Liver (tissue), 3 donors: Measurements from ENCODE around the gene EHD2.
"Not testable (repeated sequence)": the region's sequence is repeated elsewhere in the genome, so short reads cannot be mapped to it uniquely, and the experiment has no call there.

ENCODE experiments used
- FOXA1 ChIP-seq: IDR thresholded peaks from 2 replicates; pipeline ENCODE4 v1.6.1; 2016; ENCODE audit warnings: antibody characterized with exemption
- FOXA2 ChIP-seq: IDR thresholded peaks from 2 replicates; pipeline ENCODE4 v1.6.1; 2016; ENCODE audit warnings: antibody characterized with exemption
- GABPA ChIP-seq, 2 donors: IDR thresholded peaks in 1 of 2; conservative IDR thresholded peaks in 1 of 2; 2 replicates each; pipeline ENCODE4 v1.6.1; 2016; ENCODE audit warnings: antibody characterized with exemption in 2 of 2, mild to moderate bottlenecking in 1 of 2, moderate library complexity in 1 of 2
- HNF4A ChIP-seq, 2 donors: conservative IDR thresholded peaks; 2 replicates each; pipeline ENCODE4 v1.6.1; 2016; ENCODE audit warnings: antibody characterized with exemption in 2 of 2, mild to moderate bottlenecking in 2 of 2
- RAD21 ChIP-seq, 2 donors: IDR thresholded peaks; 2 replicates each; pipeline ENCODE4 v1.6.1; 2016; ENCODE audit warnings: antibody characterized with exemption in 2 of 2, mild to moderate bottlenecking in 2 of 2
- SP1 ChIP-seq: IDR thresholded peaks from 2 replicates; pipeline ENCODE4 v1.6.1; 2018; ENCODE audit warnings: antibody characterized with exemption, mild to moderate bottlenecking
- TAF1 ChIP-seq: conservative IDR thresholded peaks from 2 replicates; pipeline ENCODE4 v1.6.1; 2016; ENCODE audit warnings: antibody characterized with exemption, mild to moderate bottlenecking
- YY1 ChIP-seq: IDR thresholded peaks from 2 replicates; pipeline ENCODE4 v1.6.1; 2016; ENCODE audit warnings: antibody characterized with exemption, mild to moderate bottlenecking
- TF ChIP-seq, protein P1 (sequence below): fragments of 150-350 bp; IDR thresholded peaks from 2 replicates; pipeline ENCODE4 v1.5.1; 2017; ENCODE audit warnings: improper control_type of control experiment, low read depth, low read length; ENCODE audit not compliant: missing input control
- TF ChIP-seq, protein P2 (sequence below): IDR thresholded peaks from 2 replicates; pipeline ENCODE4 v1.6.1; 2016; ENCODE audit warnings: antibody characterized with exemption
- TF ChIP-seq, protein P3 (sequence below): IDR thresholded peaks from 2 replicates; pipeline ENCODE4 v1.6.1; 2016; ENCODE audit warnings: antibody characterized with exemption
- TF ChIP-seq, protein P4 (sequence below): IDR thresholded peaks from 2 replicates; pipeline ENCODE4 v1.6.1; 2016; ENCODE audit warnings: antibody characterized with exemption, mild to moderate bottlenecking
- TF ChIP-seq, protein P5 (sequence below): IDR thresholded peaks from 2 replicates; pipeline ENCODE4 v1.6.1; 2016; ENCODE audit warnings: antibody characterized with exemption
- donor health status: healthy.
- donor health status: healthy.

DNA sequence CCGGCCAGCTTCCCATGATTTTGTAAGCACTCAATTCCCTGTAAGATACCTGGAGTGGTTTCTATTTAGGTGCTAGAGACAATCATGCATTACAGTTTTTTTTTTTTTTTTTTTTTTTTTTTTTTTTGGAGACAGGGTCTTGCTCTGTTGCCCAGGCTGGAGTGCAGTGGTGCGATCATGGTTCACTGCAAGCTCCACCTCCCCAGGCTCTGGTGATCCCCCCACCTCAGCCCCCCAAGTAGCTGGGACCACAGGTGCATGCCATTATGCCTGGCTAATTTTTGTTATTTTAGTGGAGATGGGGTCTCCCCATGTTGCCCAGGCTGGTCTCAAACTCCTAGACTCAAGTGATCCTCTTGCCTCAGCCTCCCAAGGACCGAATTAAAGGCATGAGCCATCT, 51.5 kb downstream of the EHD2 start:
- TF ChIP-seq YY1; TAF1; RAD21 (IDR thresholded peaks at IDR 0.05); FOXA1; HNF4A (conservative IDR thresholded peaks at IDR 0.05); GABPA (IDR thresholded peaks at IDR 0.05 in 1 of 2, conservative IDR thresholded peaks at IDR 0.05 in 1 of 2); SP1; FOXA2: not testable (repeated sequence)
- TF ChIP-seq, protein P1, sequence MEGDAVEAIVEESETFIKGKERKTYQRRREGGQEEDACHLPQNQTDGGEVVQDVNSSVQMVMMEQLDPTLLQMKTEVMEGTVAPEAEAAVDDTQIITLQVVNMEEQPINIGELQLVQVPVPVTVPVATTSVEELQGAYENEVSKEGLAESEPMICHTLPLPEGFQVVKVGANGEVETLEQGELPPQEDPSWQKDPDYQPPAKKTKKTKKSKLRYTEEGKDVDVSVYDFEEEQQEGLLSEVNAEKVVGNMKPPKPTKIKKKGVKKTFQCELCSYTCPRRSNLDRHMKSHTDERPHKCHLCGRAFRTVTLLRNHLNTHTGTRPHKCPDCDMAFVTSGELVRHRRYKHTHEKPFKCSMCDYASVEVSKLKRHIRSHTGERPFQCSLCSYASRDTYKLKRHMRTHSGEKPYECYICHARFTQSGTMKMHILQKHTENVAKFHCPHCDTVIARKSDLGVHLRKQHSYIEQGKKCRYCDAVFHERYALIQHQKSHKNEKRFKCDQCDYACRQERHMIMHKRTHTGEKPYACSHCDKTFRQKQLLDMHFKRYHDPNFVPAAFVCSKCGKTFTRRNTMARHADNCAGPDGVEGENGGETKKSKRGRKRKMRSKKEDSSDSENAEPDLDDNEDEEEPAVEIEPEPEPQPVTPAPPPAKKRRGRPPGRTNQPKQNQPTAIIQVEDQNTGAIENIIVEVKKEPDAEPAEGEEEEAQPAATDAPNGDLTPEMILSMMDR, result not testable (repeated sequence)
- TF ChIP-seq, protein P2, sequence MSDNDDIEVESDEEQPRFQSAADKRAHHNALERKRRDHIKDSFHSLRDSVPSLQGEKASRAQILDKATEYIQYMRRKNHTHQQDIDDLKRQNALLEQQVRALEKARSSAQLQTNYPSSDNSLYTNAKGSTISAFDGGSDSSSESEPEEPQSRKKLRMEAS, result not testable (repeated sequence)
- TF ChIP-seq, protein P3, sequence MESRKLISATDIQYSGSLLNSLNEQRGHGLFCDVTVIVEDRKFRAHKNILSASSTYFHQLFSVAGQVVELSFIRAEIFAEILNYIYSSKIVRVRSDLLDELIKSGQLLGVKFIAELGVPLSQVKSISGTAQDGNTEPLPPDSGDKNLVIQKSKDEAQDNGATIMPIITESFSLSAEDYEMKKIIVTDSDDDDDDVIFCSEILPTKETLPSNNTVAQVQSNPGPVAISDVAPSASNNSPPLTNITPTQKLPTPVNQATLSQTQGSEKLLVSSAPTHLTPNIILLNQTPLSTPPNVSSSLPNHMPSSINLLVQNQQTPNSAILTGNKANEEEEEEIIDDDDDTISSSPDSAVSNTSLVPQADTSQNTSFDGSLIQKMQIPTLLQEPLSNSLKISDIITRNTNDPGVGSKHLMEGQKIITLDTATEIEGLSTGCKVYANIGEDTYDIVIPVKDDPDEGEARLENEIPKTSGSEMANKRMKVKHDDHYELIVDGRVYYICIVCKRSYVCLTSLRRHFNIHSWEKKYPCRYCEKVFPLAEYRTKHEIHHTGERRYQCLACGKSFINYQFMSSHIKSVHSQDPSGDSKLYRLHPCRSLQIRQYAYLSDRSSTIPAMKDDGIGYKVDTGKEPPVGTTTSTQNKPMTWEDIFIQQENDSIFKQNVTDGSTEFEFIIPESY, result not testable (repeated sequence)
- TF ChIP-seq, protein P4, sequence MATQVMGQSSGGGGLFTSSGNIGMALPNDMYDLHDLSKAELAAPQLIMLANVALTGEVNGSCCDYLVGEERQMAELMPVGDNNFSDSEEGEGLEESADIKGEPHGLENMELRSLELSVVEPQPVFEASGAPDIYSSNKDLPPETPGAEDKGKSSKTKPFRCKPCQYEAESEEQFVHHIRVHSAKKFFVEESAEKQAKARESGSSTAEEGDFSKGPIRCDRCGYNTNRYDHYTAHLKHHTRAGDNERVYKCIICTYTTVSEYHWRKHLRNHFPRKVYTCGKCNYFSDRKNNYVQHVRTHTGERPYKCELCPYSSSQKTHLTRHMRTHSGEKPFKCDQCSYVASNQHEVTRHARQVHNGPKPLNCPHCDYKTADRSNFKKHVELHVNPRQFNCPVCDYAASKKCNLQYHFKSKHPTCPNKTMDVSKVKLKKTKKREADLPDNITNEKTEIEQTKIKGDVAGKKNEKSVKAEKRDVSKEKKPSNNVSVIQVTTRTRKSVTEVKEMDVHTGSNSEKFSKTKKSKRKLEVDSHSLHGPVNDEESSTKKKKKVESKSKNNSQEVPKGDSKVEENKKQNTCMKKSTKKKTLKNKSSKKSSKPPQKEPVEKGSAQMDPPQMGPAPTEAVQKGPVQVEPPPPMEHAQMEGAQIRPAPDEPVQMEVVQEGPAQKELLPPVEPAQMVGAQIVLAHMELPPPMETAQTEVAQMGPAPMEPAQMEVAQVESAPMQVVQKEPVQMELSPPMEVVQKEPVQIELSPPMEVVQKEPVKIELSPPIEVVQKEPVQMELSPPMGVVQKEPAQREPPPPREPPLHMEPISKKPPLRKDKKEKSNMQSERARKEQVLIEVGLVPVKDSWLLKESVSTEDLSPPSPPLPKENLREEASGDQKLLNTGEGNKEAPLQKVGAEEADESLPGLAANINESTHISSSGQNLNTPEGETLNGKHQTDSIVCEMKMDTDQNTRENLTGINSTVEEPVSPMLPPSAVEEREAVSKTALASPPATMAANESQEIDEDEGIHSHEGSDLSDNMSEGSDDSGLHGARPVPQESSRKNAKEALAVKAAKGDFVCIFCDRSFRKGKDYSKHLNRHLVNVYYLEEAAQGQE, result not testable (repeated sequence)
- TF ChIP-seq, protein P5, sequence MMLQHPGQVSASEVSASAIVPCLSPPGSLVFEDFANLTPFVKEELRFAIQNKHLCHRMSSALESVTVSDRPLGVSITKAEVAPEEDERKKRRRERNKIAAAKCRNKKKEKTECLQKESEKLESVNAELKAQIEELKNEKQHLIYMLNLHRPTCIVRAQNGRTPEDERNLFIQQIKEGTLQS, result not testable (repeated sequence)
